K562 (cell line): ENCODE data around the gene MROH8.

Experiments used
- MAFG ChIP-seq: fragments of 450-650 bp; conservative IDR thresholded peaks from 2 replicates; pipeline ENCODE4 v1.6.1; 2016; ENCODE audit warnings: missing genetic modification characterization, missing compliant biosample characterization
- MYNN ChIP-seq, 2 experiments: sonication (generic); formaldehyde crosslinking in 1 of 2; IDR thresholded peaks; 2 replicates each; pipeline versions ENCODE4 v1.5.0 to v1.6.1; 2016 to 2020; ENCODE audit warnings: antibody characterized with exemption in 1 of 2, missing genetic modification reagents in 1 of 2
- XRCC3 ChIP-seq: fragments of 450-650 bp; IDR thresholded peaks from 2 replicates; pipeline ENCODE4 v1.6.1; 2017; ENCODE audit warnings: mild to moderate bottlenecking, moderate library complexity
- ZNF274 ChIP-seq: IDR thresholded peaks from 2 replicates; pipeline ENCODE4 v1.6.1; 2011; ENCODE audit warnings: low read depth, mild to moderate bottlenecking, low read length, moderate library complexity, borderline replicate concordance
- TF ChIP-seq, protein P1 (sequence below): sonication (generic); formaldehyde crosslinking; IDR thresholded peaks from 2 replicates; pipeline ENCODE4 v1.8.0; 2022; ENCODE audit warnings: mild to moderate bottlenecking, missing genetic modification reagents
- TF ChIP-seq, protein P2 (sequence below), 2 experiments: fragments of 450-650 bp in 1 of 2; sonication (generic) in 1 of 2; formaldehyde crosslinking; conservative IDR thresholded peaks; 2 replicates each; pipeline versions ENCODE4 v1.4.0 to v1.8.1; 2020 to 2022; ENCODE audit warnings: mild to moderate bottlenecking in 1 of 2, missing genetic modification reagents in 1 of 2
- TF ChIP-seq, protein P3 (sequence below), 3 experiments: IDR thresholded peaks in 2 of 3; conservative IDR thresholded peaks in 1 of 3; 2 replicates each; pipeline ENCODE4 v1.5.1; 2011 to 2012; ENCODE audit warnings: low read length in 3 of 3, mild to moderate bottlenecking in 3 of 3, control low read depth in 2 of 3, improper control_type of control experiment in 1 of 3, inconsistent platforms in 1 of 3, low read depth in 1 of 3, mixed read lengths in 1 of 3, moderate library complexity in 1 of 3; ENCODE audit not compliant: insufficient read depth in 2 of 3

DNA sequence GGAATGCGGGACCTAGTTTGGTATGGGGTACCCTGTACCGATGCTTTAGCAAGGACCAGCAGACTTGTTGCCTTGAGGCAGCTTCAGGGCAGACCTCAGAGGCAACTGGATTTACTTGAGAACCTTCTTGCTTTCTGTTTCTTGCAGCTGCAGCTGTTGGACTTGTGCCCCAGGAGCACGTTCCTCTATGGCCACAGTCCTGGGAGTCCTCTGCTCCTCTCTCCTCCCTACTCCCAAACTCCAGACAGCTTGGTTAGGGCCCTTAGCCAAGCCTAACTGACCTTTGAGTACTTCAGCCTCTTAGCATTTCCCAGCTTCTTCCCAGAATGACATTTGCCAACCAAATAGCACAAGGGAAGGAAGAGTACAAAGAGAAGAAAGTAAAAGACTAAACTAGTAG lies 47.5 kb upstream of the MROH8 start:
- TF ChIP-seq MYNN (IDR thresholded peaks at IDR 0.05) (no peak), MYNN (CRISPR knock-in tag; IDR thresholded peaks at IDR 0.05) (no peak), ZNF274 (no peak), XRCC3 (no peak), MAFG (no peak)
- TF ChIP-seq, protein P1, sequence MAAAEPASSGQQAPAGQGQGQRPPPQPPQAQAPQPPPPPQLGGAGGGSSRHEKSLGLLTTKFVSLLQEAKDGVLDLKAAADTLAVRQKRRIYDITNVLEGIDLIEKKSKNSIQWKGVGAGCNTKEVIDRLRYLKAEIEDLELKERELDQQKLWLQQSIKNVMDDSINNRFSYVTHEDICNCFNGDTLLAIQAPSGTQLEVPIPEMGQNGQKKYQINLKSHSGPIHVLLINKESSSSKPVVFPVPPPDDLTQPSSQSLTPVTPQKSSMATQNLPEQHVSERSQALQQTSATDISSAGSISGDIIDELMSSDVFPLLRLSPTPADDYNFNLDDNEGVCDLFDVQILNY (CRISPR knock-in tag) = no peak
- TF ChIP-seq, protein P2, sequence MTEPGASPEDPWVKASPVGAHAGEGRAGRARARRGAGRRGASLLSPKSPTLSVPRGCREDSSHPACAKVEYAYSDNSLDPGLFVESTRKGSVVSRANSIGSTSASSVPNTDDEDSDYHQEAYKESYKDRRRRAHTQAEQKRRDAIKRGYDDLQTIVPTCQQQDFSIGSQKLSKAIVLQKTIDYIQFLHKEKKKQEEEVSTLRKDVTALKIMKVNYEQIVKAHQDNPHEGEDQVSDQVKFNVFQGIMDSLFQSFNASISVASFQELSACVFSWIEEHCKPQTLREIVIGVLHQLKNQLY (CRISPR knock-in tag; conservative IDR thresholded peaks at IDR 0.05) = no peak
- TF ChIP-seq, protein P3, sequence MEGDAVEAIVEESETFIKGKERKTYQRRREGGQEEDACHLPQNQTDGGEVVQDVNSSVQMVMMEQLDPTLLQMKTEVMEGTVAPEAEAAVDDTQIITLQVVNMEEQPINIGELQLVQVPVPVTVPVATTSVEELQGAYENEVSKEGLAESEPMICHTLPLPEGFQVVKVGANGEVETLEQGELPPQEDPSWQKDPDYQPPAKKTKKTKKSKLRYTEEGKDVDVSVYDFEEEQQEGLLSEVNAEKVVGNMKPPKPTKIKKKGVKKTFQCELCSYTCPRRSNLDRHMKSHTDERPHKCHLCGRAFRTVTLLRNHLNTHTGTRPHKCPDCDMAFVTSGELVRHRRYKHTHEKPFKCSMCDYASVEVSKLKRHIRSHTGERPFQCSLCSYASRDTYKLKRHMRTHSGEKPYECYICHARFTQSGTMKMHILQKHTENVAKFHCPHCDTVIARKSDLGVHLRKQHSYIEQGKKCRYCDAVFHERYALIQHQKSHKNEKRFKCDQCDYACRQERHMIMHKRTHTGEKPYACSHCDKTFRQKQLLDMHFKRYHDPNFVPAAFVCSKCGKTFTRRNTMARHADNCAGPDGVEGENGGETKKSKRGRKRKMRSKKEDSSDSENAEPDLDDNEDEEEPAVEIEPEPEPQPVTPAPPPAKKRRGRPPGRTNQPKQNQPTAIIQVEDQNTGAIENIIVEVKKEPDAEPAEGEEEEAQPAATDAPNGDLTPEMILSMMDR (IDR thresholded peaks at IDR 0.05 in 2 of 3, conservative IDR thresholded peaks at IDR 0.05 in 1 of 3; ENCODE audit: insufficient read depth in 2 of 3, low read depth in 1 of 3, low read length in 3 of 3) = no peak
